Fibroblast of lung (primary cell): ENCODE measurements around the gene TNFRSF11A. TPM values are rescaled to one million over a fixed set of nuclear protein-coding genes. Genes with fewer than 3 reads are reported as not detected.

Experiments
- DNase-seq, 2 donors: peaks; one replicate each; pipeline versions ENCODE4 v3.0.0 to v3.0.0-alpha.2; 2010; ENCODE audit warnings: low read depth in 2 of 2
- H2AFZ ChIP-seq: 2 replicates; pipeline ENCODE4 v1.5.1; 2012; ENCODE audit warnings: low read length, control low read depth, inconsistent platforms
- H3K27ac ChIP-seq: 2 replicates; pipeline ENCODE4 v1.5.1; 2011; ENCODE audit warnings: low read length, control low read depth; ENCODE audit not compliant: insufficient read depth
- H3K27me3 ChIP-seq: 2 replicates; pipeline ENCODE4 v1.5.1; 2011; ENCODE audit warnings: mild to moderate bottlenecking, low read length; ENCODE audit not compliant: control insufficient read depth, insufficient read depth
- H3K36me3 ChIP-seq: 2 replicates; pipeline ENCODE4 v1.5.1; 2011; ENCODE audit warnings: low read length; ENCODE audit not compliant: control insufficient read depth, insufficient read depth
- H3K4me1 ChIP-seq: 2 replicates; pipeline ENCODE4 v1.5.1; 2011; ENCODE audit warnings: low read length; ENCODE audit not compliant: control insufficient read depth, insufficient read depth; ENCODE audit errors: extremely low read depth
- H3K4me2 ChIP-seq: 2 replicates; pipeline ENCODE4 v1.5.1; 2011; ENCODE audit warnings: low read length, control low read depth; ENCODE audit not compliant: insufficient read depth; ENCODE audit errors: extremely low read depth
- H3K4me3 ChIP-seq, 4 experiments: fragments of 200-600 bp in 1 of 4; sonication (generic) in 1 of 4; replicated peaks in 1 of 4; 2 replicates each; pipeline ENCODE4 v1.5.1; 2011 to 2016; ENCODE audit warnings: low read length in 4 of 4, low read depth in 3 of 4, mild to moderate bottlenecking in 3 of 4, control low read depth in 2 of 4, inconsistent platforms in 1 of 4, mixed read lengths in 1 of 4; ENCODE audit not compliant: insufficient read depth in 1 of 4; ENCODE audit errors: control extremely low read depth in 1 of 4
- H3K79me2 ChIP-seq: 2 replicates; pipeline ENCODE4 v1.5.1; 2012; ENCODE audit warnings: mild to moderate bottlenecking, low read length, inconsistent platforms; ENCODE audit not compliant: control insufficient read depth, insufficient read depth
- H3K9ac ChIP-seq: 2 replicates; pipeline ENCODE4 v1.5.1; 2011; ENCODE audit warnings: mild to moderate bottlenecking, low read length, control low read depth; ENCODE audit not compliant: insufficient read depth
- H3K9me3 ChIP-seq: 2 replicates; pipeline ENCODE4 v1.5.1; 2012; ENCODE audit warnings: low read depth, low read length; ENCODE audit not compliant: control insufficient read depth, insufficient read depth
- H4K20me1 ChIP-seq: 2 replicates; pipeline ENCODE4 v1.5.1; 2011; ENCODE audit warnings: low read length; ENCODE audit not compliant: control insufficient read depth, insufficient read depth; ENCODE audit errors: extremely low read depth
- EZH2 ChIP-seq: IDR thresholded peaks from 2 replicates; pipeline ENCODE4 v1.5.1; 2012; ENCODE audit warnings: low read length, control low read depth, mild to moderate bottlenecking; ENCODE audit errors: missing control alignments
- polyA plus RNA-seq, 2 donors: library from polyadenylated mRNA; depleted of rRNA in 1 of 2; stranded (reverse) in 1 of 2; unstranded in 1 of 2; fragments of >200 nt; gene quantifications; 2 replicates each; pipeline ENCODE4 v1.2.1, GENCODE V29; 2011 to 2012; ENCODE audit warnings: missing spikeins in 1 of 2
- total RNA-seq: library from RNA; depleted of rRNA; stranded (reverse); fragments of >200 nt; gene quantifications from 2 replicates; pipeline ENCODE4 v1.2.1, GENCODE V29; 2014
- TF ChIP-seq, protein P1 (sequence below), 2 donors: IDR thresholded peaks in 1 of 2; conservative IDR thresholded peaks in 1 of 2; 1 replicate in 1 of 2; 2 replicates in 1 of 2; pipeline ENCODE4 v1.5.1; 2011 to 2012; ENCODE audit warnings: low read length in 2 of 2, control low read depth in 1 of 2, inconsistent platforms in 1 of 2, low read depth in 1 of 2, mild to moderate bottlenecking in 1 of 2

TNFRSF11A gene
- total and polyA plus RNA-seq, 2 donors (not counting 1 experiment from before 2014, with no cell fraction given), result 0.11 to 0.66 TPM

DNA sequence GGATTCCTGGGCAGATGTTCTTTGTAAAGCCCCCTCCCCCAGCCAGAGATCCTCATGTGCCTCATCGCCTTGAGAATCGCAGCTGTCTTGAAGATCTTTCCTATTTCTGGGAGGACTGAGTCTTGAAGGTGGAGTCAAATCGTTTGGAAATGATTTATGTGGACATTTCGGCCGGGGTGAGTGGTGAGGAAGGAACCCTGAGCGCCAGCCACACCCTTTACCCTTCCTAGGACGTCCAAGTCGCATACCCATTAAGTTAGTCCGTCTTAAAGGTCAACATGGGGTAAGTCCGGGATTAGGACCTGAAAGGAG is 112.9 kb downstream of the TNFRSF11A start:
- no peak overlapping the region for H3K27ac ChIP-seq

DNA sequence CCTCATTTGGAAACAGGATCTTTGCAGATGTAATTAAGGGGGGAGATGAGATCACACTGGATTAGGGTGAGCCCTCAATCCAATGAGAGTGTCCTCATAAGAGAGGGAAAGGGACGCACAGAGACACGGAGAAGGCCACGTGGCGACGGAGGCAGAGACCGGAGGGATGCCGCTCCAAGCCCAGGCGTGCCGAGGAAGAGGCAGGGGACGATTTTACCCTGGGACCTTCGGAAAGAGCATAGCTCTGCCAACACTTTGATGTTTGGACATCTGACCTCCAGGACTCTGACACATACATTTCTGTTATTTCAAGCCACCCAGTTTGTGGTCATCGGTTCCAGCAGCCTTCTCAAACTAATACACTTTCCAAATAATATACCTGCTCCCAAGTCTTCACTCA is 113.3 kb downstream of the TNFRSF11A start:
- H2AFZ ChIP-seq, result no peak overlapping the region
- no peaks in the 10 kb centered on the region for H4K20me1 ChIP-seq
- H3K9me3 ChIP-seq, result no peaks in the 10 kb centered on the region
- peaks cover 11% of the 10 kb centered on the region for H3K4me1 ChIP-seq
- H3K79me2 ChIP-seq, result no peaks in the 10 kb centered on the region
- H3K27ac ChIP-seq, result no peak overlapping the region
- no peak for TF ChIP-seq EZH2
- H3K4me3 ChIP-seq, result no peak overlapping the region
- H3K27me3 ChIP-seq, result no peaks in the 10 kb centered on the region
- H3K36me3 ChIP-seq, result no peaks in the 10 kb centered on the region
- no peak overlapping the region for H3K9ac ChIP-seq
- DNase-seq, result no peak
- H3K4me2 ChIP-seq, result no peak overlapping the region

More for the DNA sequence above, 112.9 kb downstream of the TNFRSF11A start:
- Histone ChIP-seq H3K36me3 (no peaks in the 10 kb centered on the region), H2AFZ (no peak overlapping the region), H3K4me1 (peaks cover 11% of the 10 kb centered on the region), H3K79me2 (no peaks in the 10 kb centered on the region), H3K4me3 (no peak overlapping the region), H4K20me1 (no peaks in the 10 kb centered on the region), H3K9ac (no peak overlapping the region), H3K9me3 (no peaks in the 10 kb centered on the region), H3K27me3 (no peaks in the 10 kb centered on the region), H3K4me2 (peak overlapping the region; percentile 82)
- TF ChIP-seq EZH2, result no peak
- TF ChIP-seq, protein P1, sequence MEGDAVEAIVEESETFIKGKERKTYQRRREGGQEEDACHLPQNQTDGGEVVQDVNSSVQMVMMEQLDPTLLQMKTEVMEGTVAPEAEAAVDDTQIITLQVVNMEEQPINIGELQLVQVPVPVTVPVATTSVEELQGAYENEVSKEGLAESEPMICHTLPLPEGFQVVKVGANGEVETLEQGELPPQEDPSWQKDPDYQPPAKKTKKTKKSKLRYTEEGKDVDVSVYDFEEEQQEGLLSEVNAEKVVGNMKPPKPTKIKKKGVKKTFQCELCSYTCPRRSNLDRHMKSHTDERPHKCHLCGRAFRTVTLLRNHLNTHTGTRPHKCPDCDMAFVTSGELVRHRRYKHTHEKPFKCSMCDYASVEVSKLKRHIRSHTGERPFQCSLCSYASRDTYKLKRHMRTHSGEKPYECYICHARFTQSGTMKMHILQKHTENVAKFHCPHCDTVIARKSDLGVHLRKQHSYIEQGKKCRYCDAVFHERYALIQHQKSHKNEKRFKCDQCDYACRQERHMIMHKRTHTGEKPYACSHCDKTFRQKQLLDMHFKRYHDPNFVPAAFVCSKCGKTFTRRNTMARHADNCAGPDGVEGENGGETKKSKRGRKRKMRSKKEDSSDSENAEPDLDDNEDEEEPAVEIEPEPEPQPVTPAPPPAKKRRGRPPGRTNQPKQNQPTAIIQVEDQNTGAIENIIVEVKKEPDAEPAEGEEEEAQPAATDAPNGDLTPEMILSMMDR (conservative IDR thresholded peaks at IDR 0.05 in 1 of 2, IDR thresholded peaks at IDR 0.05 in 1 of 2; ENCODE audit: low read depth in 1 of 2, low read length in 2 of 2), result no peak
- DNase-seq, result no peak

DNA sequence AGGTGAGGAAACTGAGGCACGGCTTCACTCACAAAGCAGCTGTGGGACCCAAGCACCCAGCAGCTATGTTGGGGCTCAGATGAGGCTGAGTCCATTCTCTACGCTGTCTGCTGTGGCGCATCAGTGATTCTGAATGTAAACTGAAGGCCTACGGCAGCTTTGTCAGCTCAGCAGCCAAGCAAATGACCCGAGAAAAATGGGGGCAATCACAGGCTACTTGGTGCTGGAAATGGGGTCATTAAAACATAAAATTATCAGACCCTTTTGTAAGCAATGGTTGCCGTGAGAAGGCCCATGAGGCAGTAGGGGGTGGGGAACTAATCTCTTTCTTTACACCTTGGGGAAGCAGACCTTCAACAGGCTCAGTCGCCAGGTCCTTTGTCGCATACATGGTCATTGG is 113.8 kb downstream of the TNFRSF11A start:
- Histone ChIP-seq H4K20me1 (no peaks in the 10 kb centered on the region), H3K4me2 (no peak overlapping the region), H3K27me3 (no peaks in the 10 kb centered on the region), H3K9me3 (no peaks in the 10 kb centered on the region), H3K9ac (no peak overlapping the region), H3K79me2 (no peaks in the 10 kb centered on the region), H3K27ac (no peak overlapping the region), H3K36me3 (no peaks in the 10 kb centered on the region), H3K4me1 (peaks cover 11% of the 10 kb centered on the region), H3K4me3 (no peak overlapping the region), H2AFZ (no peak overlapping the region)
- TF ChIP-seq, protein P1 (conservative IDR thresholded peaks at IDR 0.05 in 1 of 2, IDR thresholded peaks at IDR 0.05 in 1 of 2; ENCODE audit: low read depth in 1 of 2, low read length in 2 of 2), result no peak
- TF ChIP-seq EZH2, result no peak
- DNase-seq, result no peak

Other genes starting within 250 kb of the TNFRSF11A start
- gene PIGN, start 138.3 kb upstream of the TNFRSF11A start, total RNA-seq, result 31.7 and 35.2 TPM in 2 replicates
- gene PIGN, start 138.3 kb upstream of the TNFRSF11A start, polyA plus RNA-seq, result 25.1 and 39.8 TPM in 2 replicates
- 22.1 and 34.5 TPM in 2 replicates for gene RELCH, start 138.1 kb upstream of the TNFRSF11A start, total RNA-seq
- gene RELCH, start 138.1 kb upstream of the TNFRSF11A start, polyA plus RNA-seq, result 12.2 and 13.1 TPM in 2 replicates
- 10.9 and 14.6 TPM in 2 replicates for gene ZCCHC2, start 197.7 kb downstream of the TNFRSF11A start, total RNA-seq
- 5.3 and 6.0 TPM in 2 replicates for gene ZCCHC2, start 197.7 kb downstream of the TNFRSF11A start, polyA plus RNA-seq